MM.1S (cell line): ENCODE results near the gene MYO1B.

Source experiments
- EZH2 ChIP-seq: fragments of 300-600 bp; sonication (generic); optimal IDR thresholded peaks from 2 replicates; pipeline ENCODE3; 2017; ENCODE audit warnings: low read depth, mild to moderate bottlenecking, antibody characterized with exemption, low read length, mixed read lengths
- EZH2phosphoT487 ChIP-seq: fragments of 300-600 bp; sonication (generic); IDR thresholded peaks from 2 replicates; pipeline ENCODE4 v1.6.1; 2018; ENCODE audit warnings: antibody characterized with exemption, low read length
- TF ChIP-seq, protein P1 (sequence below): fragments of 300-600 bp; sonication (generic); IDR thresholded peaks from 2 replicates; pipeline ENCODE4 v1.5.1; 2016; ENCODE audit warnings: antibody characterized with exemption, low read length, mixed read lengths

DNA sequence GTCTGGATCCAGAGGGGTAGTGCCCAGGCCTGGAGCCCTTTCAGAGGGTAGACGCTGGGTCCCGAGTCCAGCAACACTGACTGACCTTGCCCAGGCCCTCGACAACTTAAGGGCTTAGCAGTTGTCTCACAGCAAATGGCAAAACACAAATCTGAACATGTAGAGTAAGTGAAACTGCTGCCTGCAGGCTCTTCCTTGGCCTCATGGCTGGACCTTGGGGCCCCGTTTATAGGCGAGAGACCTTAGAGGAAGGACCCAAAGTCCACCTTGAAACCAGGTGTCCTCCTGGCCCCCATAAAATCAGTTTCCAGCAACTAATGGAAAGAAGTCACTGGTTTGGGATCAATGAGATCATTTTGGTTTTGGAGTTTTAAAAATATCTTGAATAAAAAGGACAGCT lies 154.4 kb downstream of the MYO1B start:
- TF ChIP-seq, protein P1, sequence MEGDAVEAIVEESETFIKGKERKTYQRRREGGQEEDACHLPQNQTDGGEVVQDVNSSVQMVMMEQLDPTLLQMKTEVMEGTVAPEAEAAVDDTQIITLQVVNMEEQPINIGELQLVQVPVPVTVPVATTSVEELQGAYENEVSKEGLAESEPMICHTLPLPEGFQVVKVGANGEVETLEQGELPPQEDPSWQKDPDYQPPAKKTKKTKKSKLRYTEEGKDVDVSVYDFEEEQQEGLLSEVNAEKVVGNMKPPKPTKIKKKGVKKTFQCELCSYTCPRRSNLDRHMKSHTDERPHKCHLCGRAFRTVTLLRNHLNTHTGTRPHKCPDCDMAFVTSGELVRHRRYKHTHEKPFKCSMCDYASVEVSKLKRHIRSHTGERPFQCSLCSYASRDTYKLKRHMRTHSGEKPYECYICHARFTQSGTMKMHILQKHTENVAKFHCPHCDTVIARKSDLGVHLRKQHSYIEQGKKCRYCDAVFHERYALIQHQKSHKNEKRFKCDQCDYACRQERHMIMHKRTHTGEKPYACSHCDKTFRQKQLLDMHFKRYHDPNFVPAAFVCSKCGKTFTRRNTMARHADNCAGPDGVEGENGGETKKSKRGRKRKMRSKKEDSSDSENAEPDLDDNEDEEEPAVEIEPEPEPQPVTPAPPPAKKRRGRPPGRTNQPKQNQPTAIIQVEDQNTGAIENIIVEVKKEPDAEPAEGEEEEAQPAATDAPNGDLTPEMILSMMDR: no peak
- no peak for TF ChIP-seq EZH2
- TF ChIP-seq EZH2phosphoT487: no peak
